Breast epithelium (tissue), 4 donors: Measurements from ENCODE around the gene ADAM12. TPM values are rescaled to one million over a fixed set of nuclear protein-coding genes. Genes with fewer than 3 reads are reported as not detected.

Source experiments
- DNase-seq, 2 donors: peaks; one replicate each; pipeline ENCODE4 v3.0.0-alpha.2; 2019; ENCODE audit warnings: low spot score in 2 of 2
- H3K27ac ChIP-seq, 2 donors: fragments of 200-600 bp; sonication (generic) in 1 of 2; one replicate each; pipeline ENCODE4 v1.5.1; 2016 to 2019; ENCODE audit warnings: mild to moderate bottlenecking in 1 of 2
- H3K27me3 ChIP-seq, 2 donors: fragments of 200-600 bp; sonication (generic) in 1 of 2; one replicate each; pipeline versions ENCODE4 v1.5.1 to v1.6.0; 2017 to 2019; ENCODE audit warnings: control low read depth in 1 of 2, mild to moderate bottlenecking in 1 of 2
- H3K36me3 ChIP-seq: fragments of 200-600 bp; one replicate; pipeline ENCODE4 v1.5.1; 2019
- H3K4me1 ChIP-seq, 2 donors: fragments of 200-600 bp; sonication (generic); one replicate each; pipeline ENCODE4 v1.5.1; 2016 to 2019; ENCODE audit warnings: control low read depth in 1 of 2
- H3K4me3 ChIP-seq, 3 donors: fragments of 200-600 bp; sonication (generic); 1 replicate in 2 of 3; 2 replicates in 1 of 3; pipeline ENCODE4 v1.5.1; 2016 to 2019; ENCODE audit warnings: mild to moderate bottlenecking in 3 of 3, moderate library complexity in 2 of 3
- H3K9me3 ChIP-seq, 2 donors: fragments of 200-600 bp; sonication (generic) in 1 of 2; one replicate each; pipeline ENCODE4 v1.5.1; 2016 to 2019; ENCODE audit warnings: control low read depth in 1 of 2
- CTCF ChIP-seq, 3 donors: fragments of 450-650 bp; IDR thresholded peaks; one replicate each; pipeline ENCODE4 v1.5.1; 2016 to 2017; ENCODE audit warnings: antibody characterized with exemption in 3 of 3, mild to moderate bottlenecking in 3 of 3, moderate library complexity in 3 of 3
- POLR2A ChIP-seq: fragments of 450-650 bp; IDR thresholded peaks from one replicate; pipeline ENCODE4 v1.6.1; 2016; ENCODE audit warnings: antibody characterized with exemption, mild to moderate bottlenecking, moderate library complexity
- POLR2AphosphoS5 ChIP-seq, 3 donors: sonication (generic); formaldehyde crosslinking; IDR thresholded peaks; one replicate each; pipeline ENCODE4 v1.6.1; 2017; ENCODE audit warnings: antibody characterized with exemption in 3 of 3
- intact Hi-C: fragments of 100-400 bp; cut with DNase I; formaldehyde crosslinking; loops from one replicate; pipeline ENCODE4 v1.15.1; 2023; ENCODE audit warnings: low total_unique reads
- total RNA-seq, 3 donors: library from RNA; depleted of rRNA; stranded (reverse); fragments of >200 nt; gene quantifications; one replicate each; pipeline ENCODE4 v1.1.0, GENCODE V29; 2016

The ADAM12 gene
- total RNA-seq, 3 donors from 2014 or later: 8.6 to 16.4 (median 13.9) TPM

- TF ChIP-seq CTCF (IDR thresholded peaks at IDR 0.05): no peak
- no peak for TF ChIP-seq POLR2AphosphoS5 (IDR thresholded peaks at IDR 0.05)
- TF ChIP-seq POLR2A: no peak
- intact Hi-C loops: no loop called here
- Histone ChIP-seq H3K9me3 (no peaks in the 10 kb centered on the region), H3K27me3 (no peaks in the 10 kb centered on the region), H3K4me3 (no peak overlapping the region), H3K4me1 (no peaks in the 10 kb centered on the region), H3K36me3 (no peaks in the 10 kb centered on the region), H3K27ac (no peak overlapping the region)
- no peak for DNase-seq
Observed at GRCh38 chr10:126203746-126204145, 184.5 kb downstream of the ADAM12 start.

- Histone ChIP-seq H3K36me3 (no peaks in the 10 kb centered on the region), H3K4me3 (no peak overlapping the region), H3K9me3 (no peaks in the 10 kb centered on the region), H3K27me3 (no peaks in the 10 kb centered on the region), H3K27ac (no peak overlapping the region), H3K4me1 (no peaks in the 10 kb centered on the region)
- no peak for TF ChIP-seq CTCF (IDR thresholded peaks at IDR 0.05)
- TF ChIP-seq POLR2AphosphoS5 (IDR thresholded peaks at IDR 0.05): no peak
- TF ChIP-seq POLR2A: no peak
- intact Hi-C loops: no loop called here
- no peak for DNase-seq
Observed at GRCh38 chr10:126201603-126202002, 186.7 kb downstream of the ADAM12 start.

GRCh38 chr10:126199221-126199998 lies 188.9 kb downstream of the ADAM12 start:
- H3K27me3 ChIP-seq: no peaks in the 10 kb centered on the region
- intact Hi-C loops: no loop called here
- no peak overlapping the region for H3K27ac ChIP-seq
- H3K4me1 ChIP-seq: no peaks in the 10 kb centered on the region
- no peak for DNase-seq
- peak in 1 of 3 donors; percentile 60 for TF ChIP-seq POLR2AphosphoS5 (IDR thresholded peaks at IDR 0.05)
- TF ChIP-seq CTCF (IDR thresholded peaks at IDR 0.05): no peak
- H3K4me3 ChIP-seq: peak overlapping the region in 1 of 3 donors; percentile 19
- H3K9me3 ChIP-seq: no peaks in the 10 kb centered on the region
- no peaks in the 10 kb centered on the region for H3K36me3 ChIP-seq

- Histone ChIP-seq H3K27me3 (no peaks in the 10 kb centered on the region), H3K9me3 (no peaks in the 10 kb centered on the region), H3K4me3 (no peak overlapping the region), H3K27ac (no peak overlapping the region), H3K4me1 (no peaks in the 10 kb centered on the region), H3K36me3 (no peaks in the 10 kb centered on the region)
- intact Hi-C loops: no loop called here
- DNase-seq: no peak
- no peak for TF ChIP-seq CTCF (IDR thresholded peaks at IDR 0.05)
- no peak for TF ChIP-seq POLR2A
Observed at GRCh38 chr10:126198681-126199080, 189.6 kb downstream of the ADAM12 start.

- Histone ChIP-seq H3K27me3 (no peaks in the 10 kb centered on the region), H3K4me3 (no peak overlapping the region), H3K27ac (no peak overlapping the region), H3K36me3 (no peaks in the 10 kb centered on the region), H3K9me3 (no peaks in the 10 kb centered on the region), H3K4me1 (no peaks in the 10 kb centered on the region)
- TF ChIP-seq POLR2AphosphoS5 (IDR thresholded peaks at IDR 0.05) (no peak), CTCF (IDR thresholded peaks at IDR 0.05) (no peak)
- intact Hi-C loops: no loop called here
- DNase-seq: no peak
Observed at GRCh38 chr10:126197036-126197543, 191.2 kb downstream of the ADAM12 start.
